GM12801 (cell line): Measurements from ENCODE around the gene ADD2.

Experiments used
- TF ChIP-seq, protein P1 (sequence below): IDR thresholded peaks from one replicate; pipeline ENCODE4 v1.5.1; 2011; ENCODE audit warnings: control low read depth; ENCODE audit not compliant: insufficient read length; ENCODE audit errors: extremely low read depth

Gene ADD2

DNA sequence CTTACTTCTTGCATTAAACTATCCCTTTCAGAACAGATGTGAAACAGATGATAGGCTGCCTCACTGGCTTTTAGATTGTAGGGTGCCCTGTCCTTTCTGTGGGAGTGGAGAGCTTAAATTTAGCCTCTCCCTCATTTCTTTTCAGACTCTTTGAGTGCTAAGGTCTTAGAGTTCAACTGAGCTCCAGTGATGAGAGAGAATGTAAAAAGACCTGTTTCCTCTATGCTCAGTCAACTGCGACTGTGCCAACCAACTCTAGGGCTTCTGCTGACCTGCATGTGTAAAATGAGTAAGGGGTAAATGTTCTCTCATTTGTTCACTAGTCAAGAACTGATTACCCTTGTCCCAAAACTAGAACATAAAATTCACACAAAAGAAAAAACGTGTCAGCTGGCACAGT is 109.5 kb downstream of the ADD2 start:
- TF ChIP-seq, protein P1, sequence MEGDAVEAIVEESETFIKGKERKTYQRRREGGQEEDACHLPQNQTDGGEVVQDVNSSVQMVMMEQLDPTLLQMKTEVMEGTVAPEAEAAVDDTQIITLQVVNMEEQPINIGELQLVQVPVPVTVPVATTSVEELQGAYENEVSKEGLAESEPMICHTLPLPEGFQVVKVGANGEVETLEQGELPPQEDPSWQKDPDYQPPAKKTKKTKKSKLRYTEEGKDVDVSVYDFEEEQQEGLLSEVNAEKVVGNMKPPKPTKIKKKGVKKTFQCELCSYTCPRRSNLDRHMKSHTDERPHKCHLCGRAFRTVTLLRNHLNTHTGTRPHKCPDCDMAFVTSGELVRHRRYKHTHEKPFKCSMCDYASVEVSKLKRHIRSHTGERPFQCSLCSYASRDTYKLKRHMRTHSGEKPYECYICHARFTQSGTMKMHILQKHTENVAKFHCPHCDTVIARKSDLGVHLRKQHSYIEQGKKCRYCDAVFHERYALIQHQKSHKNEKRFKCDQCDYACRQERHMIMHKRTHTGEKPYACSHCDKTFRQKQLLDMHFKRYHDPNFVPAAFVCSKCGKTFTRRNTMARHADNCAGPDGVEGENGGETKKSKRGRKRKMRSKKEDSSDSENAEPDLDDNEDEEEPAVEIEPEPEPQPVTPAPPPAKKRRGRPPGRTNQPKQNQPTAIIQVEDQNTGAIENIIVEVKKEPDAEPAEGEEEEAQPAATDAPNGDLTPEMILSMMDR, result no peak

- TF ChIP-seq, protein P1, result no peak
Measured at GRCh38 chr2:70657246-70657645, 110.8 kb downstream of the ADD2 start.

DNA sequence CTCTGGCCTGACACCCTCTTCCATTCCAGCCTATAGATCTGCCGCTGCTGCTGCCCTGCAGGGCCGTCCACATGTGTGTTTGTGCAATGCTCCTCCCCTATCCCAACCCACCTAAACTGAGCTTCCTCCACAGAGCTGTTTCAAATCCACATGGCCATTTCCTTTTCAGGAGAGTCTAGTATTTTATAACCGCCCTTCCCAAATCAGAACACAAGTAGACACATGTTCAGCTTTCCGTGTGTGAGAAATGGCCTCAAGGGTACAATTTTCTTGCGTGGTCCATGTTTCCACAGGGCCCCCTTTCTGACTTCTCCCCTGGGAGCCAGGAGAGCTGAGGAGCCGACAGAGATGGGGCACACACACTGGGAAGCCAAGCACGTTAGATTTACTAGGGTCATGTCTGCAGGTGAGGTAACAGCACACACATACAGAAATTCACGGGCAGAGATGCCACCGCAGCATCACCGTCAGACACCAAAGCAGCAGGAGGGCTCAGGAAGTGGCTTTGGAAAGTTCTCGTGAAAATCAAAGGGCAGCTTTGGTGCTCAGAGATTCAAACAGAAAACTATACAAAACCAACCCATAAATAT is 111.5 kb downstream of the ADD2 start:
- TF ChIP-seq, protein P1, result no peak

DNA sequence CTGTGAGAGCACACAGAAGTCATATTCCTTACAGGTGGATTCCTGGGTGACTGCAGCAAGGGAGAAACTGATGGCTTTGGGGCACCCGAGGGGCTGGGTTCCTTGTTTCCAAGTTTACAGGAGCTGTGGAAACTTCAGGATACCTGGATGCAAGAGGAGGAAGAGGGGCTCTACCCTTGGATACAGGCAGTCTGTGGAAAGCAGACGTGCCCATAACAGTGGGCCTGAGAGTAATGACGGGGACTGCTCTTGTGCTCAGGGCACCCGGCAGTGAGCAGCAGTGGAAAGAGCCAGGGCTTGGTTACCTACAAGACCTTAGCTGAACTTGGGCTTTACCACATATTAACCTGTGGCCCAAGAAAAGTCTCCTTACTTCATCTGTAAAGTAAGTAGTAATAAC is 112.2 kb downstream of the ADD2 start:
- TF ChIP-seq, protein P1, result no peak

GRCh38 chr2:70651727-70652126 is 116.3 kb downstream of the ADD2 start:
- TF ChIP-seq, protein P1, result no peak

- TF ChIP-seq, protein P1, result no peak
Measured at GRCh38 chr2:70651014-70651413, 117.0 kb downstream of the ADD2 start.

- TF ChIP-seq, protein P1, result no peak
Measured at GRCh38 chr2:70648961-70649360, 119.0 kb downstream of the ADD2 start.
